KMS-11 (cell line): Measurements from ENCODE around the gene ZNF879.

ENCODE experiments used
- H2AFZ ChIP-seq: fragments of 200-600 bp; sonication (generic); 2 replicates; pipeline ENCODE4 v1.6.1; 2016; ENCODE audit warnings: antibody characterized with exemption, mixed run types, low read depth
- H3K27ac ChIP-seq: fragments of 200-600 bp; sonication (generic); 2 replicates; pipeline ENCODE4 v1.6.1; 2016; ENCODE audit warnings: mild to moderate bottlenecking, mixed run types
- H3K27me3 ChIP-seq: fragments of 200-600 bp; sonication (generic); 2 replicates; pipeline ENCODE4 v1.6.1; 2017; ENCODE audit warnings: mild to moderate bottlenecking, low read depth, mixed run types, moderate library complexity; ENCODE audit not compliant: insufficient read depth
- H3K36me3 ChIP-seq: fragments of 200-600 bp; sonication (generic); 2 replicates; pipeline ENCODE4 v1.6.1; 2017; ENCODE audit warnings: mild to moderate bottlenecking, mixed run types; ENCODE audit not compliant: insufficient read depth
- H3K4me1 ChIP-seq: fragments of 200-600 bp; sonication (generic); 2 replicates; pipeline ENCODE4 v1.6.1; 2016; ENCODE audit warnings: mild to moderate bottlenecking, low read depth, mixed run types; ENCODE audit not compliant: poor library complexity, severe bottlenecking
- H3K4me2 ChIP-seq: fragments of 200-600 bp; sonication (generic); 2 replicates; pipeline ENCODE4 v1.7.0; 2016; ENCODE audit warnings: mild to moderate bottlenecking, mixed run types
- H3K4me3 ChIP-seq: fragments of 200-600 bp; sonication (generic); IDR thresholded peaks from 2 replicates; pipeline ENCODE4 v1.6.1; 2017; ENCODE audit warnings: low read depth, low read length, mixed read lengths; ENCODE audit not compliant: insufficient read depth
- H3K79me2 ChIP-seq: fragments of 200-600 bp; sonication (generic); 2 replicates; pipeline ENCODE4 v1.6.1; 2016; ENCODE audit warnings: low read depth, mixed run types; ENCODE audit not compliant: insufficient read depth
- H3K9ac ChIP-seq: fragments of 200-600 bp; sonication (generic); 2 replicates; pipeline ENCODE4 v1.6.1; 2016; ENCODE audit warnings: mild to moderate bottlenecking, mixed run types
- H4K20me1 ChIP-seq: fragments of 200-600 bp; sonication (generic); 2 replicates; pipeline ENCODE4 v1.6.1; 2016; ENCODE audit warnings: mild to moderate bottlenecking, mixed run types; ENCODE audit not compliant: insufficient read depth
- TF ChIP-seq, protein P1 (sequence below): fragments of 200-600 bp; sonication (generic); conservative IDR thresholded peaks from 2 replicates; pipeline ENCODE4 v1.6.1; 2017; ENCODE audit warnings: low read depth, mild to moderate bottlenecking, antibody characterized with exemption, low read length, moderate library complexity, mixed read lengths

Gene ZNF879

DNA sequence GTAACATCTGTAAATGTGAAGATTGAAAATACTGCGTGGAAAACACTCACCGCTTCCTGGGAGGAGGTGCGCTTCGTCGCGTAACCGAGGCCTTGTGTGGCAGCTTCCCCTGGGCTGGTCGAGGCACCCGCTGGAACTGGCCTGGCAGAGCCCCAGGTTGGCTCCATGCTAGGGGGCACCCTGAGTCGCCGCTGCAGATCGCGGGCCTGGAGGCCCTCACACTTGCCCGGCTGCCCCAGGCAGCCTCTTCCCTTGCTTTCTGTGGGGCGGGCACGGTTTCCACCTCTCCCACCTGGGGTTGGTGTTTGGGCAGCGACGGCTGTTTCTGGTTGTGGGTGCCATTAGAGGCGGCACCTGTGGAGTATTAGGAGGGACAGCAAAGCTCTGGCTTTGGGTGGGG, 37.4 kb downstream of the ZNF879 start:
- H3K79me2 ChIP-seq: no peaks in the 10 kb centered on the region
- no peak overlapping the region for H3K27ac ChIP-seq
- H3K27me3 ChIP-seq: no peaks in the 10 kb centered on the region
- H3K9ac ChIP-seq: no peak overlapping the region
- H3K4me2 ChIP-seq: no peak overlapping the region
- no peaks in the 10 kb centered on the region for H3K4me1 ChIP-seq
- TF ChIP-seq, protein P1, sequence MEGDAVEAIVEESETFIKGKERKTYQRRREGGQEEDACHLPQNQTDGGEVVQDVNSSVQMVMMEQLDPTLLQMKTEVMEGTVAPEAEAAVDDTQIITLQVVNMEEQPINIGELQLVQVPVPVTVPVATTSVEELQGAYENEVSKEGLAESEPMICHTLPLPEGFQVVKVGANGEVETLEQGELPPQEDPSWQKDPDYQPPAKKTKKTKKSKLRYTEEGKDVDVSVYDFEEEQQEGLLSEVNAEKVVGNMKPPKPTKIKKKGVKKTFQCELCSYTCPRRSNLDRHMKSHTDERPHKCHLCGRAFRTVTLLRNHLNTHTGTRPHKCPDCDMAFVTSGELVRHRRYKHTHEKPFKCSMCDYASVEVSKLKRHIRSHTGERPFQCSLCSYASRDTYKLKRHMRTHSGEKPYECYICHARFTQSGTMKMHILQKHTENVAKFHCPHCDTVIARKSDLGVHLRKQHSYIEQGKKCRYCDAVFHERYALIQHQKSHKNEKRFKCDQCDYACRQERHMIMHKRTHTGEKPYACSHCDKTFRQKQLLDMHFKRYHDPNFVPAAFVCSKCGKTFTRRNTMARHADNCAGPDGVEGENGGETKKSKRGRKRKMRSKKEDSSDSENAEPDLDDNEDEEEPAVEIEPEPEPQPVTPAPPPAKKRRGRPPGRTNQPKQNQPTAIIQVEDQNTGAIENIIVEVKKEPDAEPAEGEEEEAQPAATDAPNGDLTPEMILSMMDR: no peak
- H4K20me1 ChIP-seq: no peaks in the 10 kb centered on the region
- no peaks in the 10 kb centered on the region for H3K36me3 ChIP-seq
- H2AFZ ChIP-seq: no peak overlapping the region
- no peak overlapping the region for H3K4me3 ChIP-seq

DNA sequence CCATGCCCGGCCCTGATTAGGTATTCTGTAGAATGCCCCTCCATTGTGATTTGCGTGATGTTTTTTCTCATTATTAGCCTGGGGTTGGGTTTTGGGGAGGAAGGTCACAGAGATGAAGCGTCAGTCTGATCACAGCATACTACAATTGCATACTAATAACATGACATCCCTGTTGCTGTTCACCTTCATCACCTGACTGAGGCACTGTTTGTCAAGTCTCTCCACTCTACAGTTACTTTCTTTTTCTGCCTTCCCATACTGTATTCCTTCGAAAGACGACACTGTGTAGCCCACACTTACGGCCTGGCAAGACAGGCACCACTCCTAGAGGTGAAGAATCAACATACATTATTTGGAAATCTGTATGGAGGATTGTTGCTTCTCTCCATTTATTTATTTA, 42.1 kb downstream of the ZNF879 start:
- H3K36me3 ChIP-seq: no peaks in the 10 kb centered on the region
- H4K20me1 ChIP-seq: no peaks in the 10 kb centered on the region
- H3K4me1 ChIP-seq: no peaks in the 10 kb centered on the region
- H2AFZ ChIP-seq: no peak overlapping the region
- no peaks in the 10 kb centered on the region for H3K27me3 ChIP-seq
- TF ChIP-seq, protein P1: no peak
- no peak overlapping the region for H3K9ac ChIP-seq
- no peaks in the 10 kb centered on the region for H3K79me2 ChIP-seq
- H3K4me2 ChIP-seq: no peak overlapping the region
- H3K27ac ChIP-seq: no peak overlapping the region
- H3K4me3 ChIP-seq: no peak overlapping the region

DNA sequence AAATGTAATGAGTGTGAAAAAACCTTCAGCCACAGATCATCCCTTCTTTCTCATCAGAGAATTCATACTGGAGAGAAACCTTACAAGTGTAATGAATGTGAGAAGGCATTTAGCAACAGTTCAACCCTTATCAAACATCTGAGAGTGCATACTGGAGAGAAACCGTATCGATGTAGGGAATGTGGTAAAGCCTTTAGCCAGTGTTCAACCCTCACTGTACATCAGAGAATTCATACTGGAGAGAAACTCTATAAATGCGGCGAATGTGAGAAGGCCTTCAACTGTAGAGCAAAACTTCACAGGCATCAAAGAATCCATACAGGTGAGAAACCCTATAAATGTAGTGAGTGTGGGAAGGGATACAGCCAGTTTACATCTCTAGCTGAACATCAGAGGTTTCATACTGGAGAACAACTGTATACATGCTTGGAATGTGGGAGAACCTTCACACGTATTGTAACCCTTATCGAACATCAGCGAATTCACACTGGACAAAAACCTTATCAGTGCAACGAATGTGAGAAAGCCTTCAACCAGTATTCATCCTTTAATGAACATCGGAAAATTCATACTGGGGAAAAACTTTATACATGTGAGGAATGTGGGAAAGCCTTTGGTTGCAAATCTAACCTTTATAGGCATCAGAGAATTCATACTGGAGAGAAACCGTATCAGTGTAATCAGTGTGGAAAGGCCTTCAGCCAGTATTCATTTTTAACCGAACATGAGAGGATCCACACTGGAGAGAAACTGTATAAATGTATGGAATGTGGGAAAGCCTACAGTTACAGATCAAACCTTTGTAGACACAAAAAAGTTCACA, 55.8 kb downstream of the ZNF879 start:
- Histone ChIP-seq H3K4me1 (no peaks in the 10 kb centered on the region), H2AFZ (no peak overlapping the region), H3K4me3 (no peak overlapping the region), H3K36me3 (no peaks in the 10 kb centered on the region), H4K20me1 (no peaks in the 10 kb centered on the region), H3K27me3 (no peaks in the 10 kb centered on the region), H3K79me2 (no peaks in the 10 kb centered on the region), H3K4me2 (no peak overlapping the region), H3K27ac (no peak overlapping the region), H3K9ac (no peak overlapping the region)
- TF ChIP-seq, protein P1: no peak

DNA sequence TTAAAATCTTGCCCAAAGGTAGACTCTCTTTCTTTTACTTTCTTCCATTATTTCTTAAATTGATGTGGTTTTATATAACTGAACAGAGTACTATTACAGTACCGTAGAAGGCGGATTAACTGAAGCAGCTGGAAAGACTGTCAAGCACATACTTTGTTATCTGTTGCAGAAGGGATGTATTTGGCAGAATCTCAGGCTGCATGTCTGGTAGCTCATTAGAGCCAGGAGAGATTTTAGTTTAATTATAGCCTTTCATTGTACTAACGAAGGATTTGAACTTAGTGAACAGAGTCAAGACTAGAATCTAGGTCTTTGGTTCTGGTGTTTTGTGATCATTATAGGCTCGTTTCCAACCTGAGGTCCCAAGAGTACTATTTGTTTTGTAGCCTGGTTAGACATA, 57.1 kb downstream of the ZNF879 start:
- no peak overlapping the region for H3K9ac ChIP-seq
- H3K79me2 ChIP-seq: no peaks in the 10 kb centered on the region
- H3K36me3 ChIP-seq: no peaks in the 10 kb centered on the region
- H2AFZ ChIP-seq: no peak overlapping the region
- TF ChIP-seq, protein P1: no peak
- no peak overlapping the region for H3K27ac ChIP-seq
- H3K27me3 ChIP-seq: no peaks in the 10 kb centered on the region
- H3K4me1 ChIP-seq: no peaks in the 10 kb centered on the region
- H3K4me2 ChIP-seq: no peak overlapping the region
- H3K4me3 ChIP-seq: no peak overlapping the region
- no peaks in the 10 kb centered on the region for H4K20me1 ChIP-seq
